Nephron (organoid): ENCODE results near the gene NUP210L.
"Not testable (repeated sequence)": the region's sequence is repeated elsewhere in the genome, so short reads cannot be mapped to it uniquely, and the experiment has no call there.

Experiments
- H3K27ac Mint-ChIP-seq, 3 experiments: 2 replicates each; pipeline ENCODE4 v1.8.0; 2020; ENCODE audit warnings: mixed read lengths in 3 of 3, mild to moderate bottlenecking in 2 of 3, moderate library complexity in 1 of 3
- H3K27me3 Mint-ChIP-seq: 2 replicates; pipeline ENCODE4 v1.8.0; 2021; ENCODE audit warnings: low read depth, mild to moderate bottlenecking, moderate library complexity, mixed read lengths
- H3K36me3 Mint-ChIP-seq: 2 replicates; pipeline ENCODE4 v1.8.0; 2020; ENCODE audit warnings: low read depth, mixed read lengths
- H3K4me1 Mint-ChIP-seq: 2 replicates; pipeline ENCODE4 v1.8.0; 2020; ENCODE audit warnings: mixed read lengths
- H3K4me3 Mint-ChIP-seq, 3 experiments: 2 replicates each; pipeline ENCODE4 v1.8.0; 2020; ENCODE audit warnings: mild to moderate bottlenecking in 3 of 3, mixed read lengths in 3 of 3, moderate library complexity in 2 of 3
- H3K9me3 Mint-ChIP-seq: 2 replicates; pipeline ENCODE4 v1.8.0; 2020; ENCODE audit warnings: mixed read lengths
- CTCF ChIP-seq, 3 experiments: fragments of 200-600 bp; sonication (generic); IDR thresholded peaks; one replicate each; pipeline ENCODE4 v1.5.0; 2021; ENCODE audit warnings: antibody characterized with exemption in 3 of 3; ENCODE audit not compliant: unreplicated experiment in 3 of 3

Gene NUP210L

DNA sequence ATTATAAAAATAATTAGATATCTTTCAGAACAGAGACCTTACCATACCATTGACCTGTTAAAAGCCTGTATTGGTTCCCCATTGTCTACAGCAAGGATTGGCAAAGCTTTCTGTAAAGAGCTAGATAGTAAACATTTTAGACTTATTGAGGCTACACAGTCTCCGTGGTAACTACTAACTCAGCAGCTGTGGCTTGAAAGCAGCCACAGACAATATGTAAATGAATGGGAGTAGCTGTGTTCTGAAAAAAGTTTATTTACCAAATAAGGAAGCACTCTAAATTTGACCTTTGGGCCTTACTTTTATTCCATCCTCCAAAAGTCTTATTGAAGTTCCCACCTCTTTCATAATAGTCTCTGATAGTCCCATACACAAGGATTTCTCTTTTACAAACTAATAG is 39.7 kb downstream of the NUP210L start:
- Mint-ChIP-seq H3K27me3 (no peaks in the 10 kb centered on the region), H3K9me3 (no peaks in the 10 kb centered on the region), H3K27ac (no peak overlapping the region), H3K36me3 (no peaks in the 10 kb centered on the region), H3K4me1 (no peaks in the 10 kb centered on the region), H3K4me3 (no peak overlapping the region)
- no peak for TF ChIP-seq CTCF (IDR thresholded peaks at IDR 0.05; ENCODE audit: unreplicated experiment in 3 of 3)

DNA sequence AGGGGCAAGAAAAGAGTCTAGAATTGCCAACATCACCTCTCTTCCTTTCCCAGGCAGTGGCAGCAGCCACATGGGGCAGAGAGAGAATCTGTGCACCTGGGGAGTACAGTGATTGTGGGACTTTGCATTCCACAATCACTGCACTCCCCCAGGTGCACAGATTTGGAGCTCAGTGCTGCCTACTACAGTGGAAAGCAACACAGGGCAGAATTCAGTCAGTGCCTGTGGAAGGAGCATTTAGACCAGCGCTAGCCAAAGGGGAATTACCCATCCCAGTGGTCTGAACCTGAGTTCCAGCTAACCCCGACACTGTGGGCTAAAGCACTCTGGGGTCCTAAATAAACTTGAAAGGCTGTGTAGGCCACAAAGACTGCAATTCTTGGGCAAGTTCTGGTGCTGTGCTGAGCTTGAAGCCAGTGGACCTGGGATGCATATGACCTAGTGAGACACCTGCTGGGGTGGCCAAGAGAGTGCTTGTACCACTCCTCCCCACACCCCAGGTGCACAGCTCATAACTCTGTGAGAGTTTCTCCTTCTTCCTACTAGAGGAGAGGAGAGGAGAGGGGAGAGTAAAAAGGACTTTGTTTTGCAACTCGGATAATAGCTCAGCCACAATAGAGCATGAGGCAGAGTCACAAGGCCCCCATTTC is 50.3 kb downstream of the NUP210L start:
- Mint-ChIP-seq H3K4me1 (no peaks in the 10 kb centered on the region), H3K27me3 (no peaks in the 10 kb centered on the region), H3K9me3 (no peaks in the 10 kb centered on the region), H3K36me3 (no peaks in the 10 kb centered on the region), H3K4me3 (no peak overlapping the region), H3K27ac (no peak overlapping the region)
- no peak for TF ChIP-seq CTCF (IDR thresholded peaks at IDR 0.05; ENCODE audit: unreplicated experiment in 3 of 3)

- not testable (repeated sequence) for H3K27ac Mint-ChIP-seq, H3K4me1 Mint-ChIP-seq, H3K36me3 Mint-ChIP-seq, H3K27me3 Mint-ChIP-seq, H3K9me3 Mint-ChIP-seq, H3K4me3 Mint-ChIP-seq
Measured at GRCh38 chr1:154100141-154100540, 54.7 kb downstream of the NUP210L start.

DNA sequence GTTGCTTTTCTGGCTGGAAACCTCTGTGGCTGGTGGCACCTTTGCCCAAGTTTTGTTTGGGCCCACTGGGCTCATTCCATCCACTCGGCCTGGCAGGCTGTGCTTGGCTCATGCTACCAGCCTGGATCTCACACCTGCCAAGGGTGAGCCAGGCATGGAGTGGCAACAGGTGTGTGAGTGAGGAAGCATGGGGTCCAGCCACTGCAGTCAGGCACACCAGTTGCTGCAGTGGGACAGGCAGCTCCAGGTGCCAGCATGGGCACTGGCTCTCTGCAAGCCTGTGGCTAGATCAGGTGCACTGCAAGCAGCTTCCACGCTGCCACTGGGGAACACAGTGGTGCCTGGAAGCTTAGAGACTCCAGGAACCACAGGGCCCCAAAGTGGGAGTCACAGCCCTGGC is 57.0 kb downstream of the NUP210L start:
- Mint-ChIP-seq H3K4me3 (no peak overlapping the region), H3K27ac (no peak overlapping the region), H3K36me3 (no peaks in the 10 kb centered on the region), H3K27me3 (no peaks in the 10 kb centered on the region), H3K4me1 (no peaks in the 10 kb centered on the region), H3K9me3 (no peaks in the 10 kb centered on the region)
- TF ChIP-seq CTCF (IDR thresholded peaks at IDR 0.05; ENCODE audit: unreplicated experiment in 3 of 3): no peak

- TF ChIP-seq CTCF (IDR thresholded peaks at IDR 0.05; ENCODE audit: unreplicated experiment in 3 of 3): no peak
- Mint-ChIP-seq H3K27me3 (no peaks in the 10 kb centered on the region), H3K36me3 (no peaks in the 10 kb centered on the region), H3K4me3 (no peak overlapping the region), H3K27ac (no peak overlapping the region), H3K9me3 (no peaks in the 10 kb centered on the region), H3K4me1 (no peaks in the 10 kb centered on the region)
Measured at GRCh38 chr1:154095456-154096060, 59.3 kb downstream of the NUP210L start.

DNA sequence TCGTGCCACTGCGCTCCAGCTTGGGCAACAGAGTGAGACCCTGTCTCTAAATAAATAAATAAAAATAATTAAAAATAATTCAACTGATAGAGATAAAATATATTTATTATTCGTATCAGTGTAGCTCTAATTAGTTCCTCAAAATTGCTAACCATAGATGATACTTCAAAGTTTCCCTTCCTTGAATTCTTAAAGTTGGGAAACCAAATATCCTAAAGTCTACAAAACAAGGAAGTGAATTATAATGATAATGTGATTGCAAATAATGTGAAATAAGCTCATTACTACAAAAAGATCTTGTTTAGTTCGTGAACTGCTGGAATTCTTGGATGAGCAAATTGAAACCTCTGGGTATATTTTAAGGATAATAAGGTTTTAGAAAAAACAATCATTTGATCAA is 60.5 kb downstream of the NUP210L start:
- TF ChIP-seq CTCF (IDR thresholded peaks at IDR 0.05; ENCODE audit: unreplicated experiment in 3 of 3): no peak

More for the DNA sequence above, 60.5 kb downstream of the NUP210L start:
- no peak overlapping the region for H3K4me3 Mint-ChIP-seq
- H3K27ac Mint-ChIP-seq: no peak overlapping the region
- H3K36me3 Mint-ChIP-seq: no peaks in the 10 kb centered on the region
- H3K4me1 Mint-ChIP-seq: no peaks in the 10 kb centered on the region
- no peaks in the 10 kb centered on the region for H3K9me3 Mint-ChIP-seq
- peaks cover 6% of the 10 kb centered on the region for H3K27me3 Mint-ChIP-seq
